Measurements from ENCODE around the gene ROCK2.
"Not testable (repeated sequence)": the region's sequence is repeated elsewhere in the genome, so short reads cannot be mapped to it uniquely, and the experiment has no call there.

Gene ROCK2

GRCh38 chr2:11342551-11343367 lies 1.7 kb downstream of the ROCK2 start:
- in situ Hi-C loops (cut with HindIII; ENCODE audit: low sequenced_read_pairs), result no loop called here

DNA sequence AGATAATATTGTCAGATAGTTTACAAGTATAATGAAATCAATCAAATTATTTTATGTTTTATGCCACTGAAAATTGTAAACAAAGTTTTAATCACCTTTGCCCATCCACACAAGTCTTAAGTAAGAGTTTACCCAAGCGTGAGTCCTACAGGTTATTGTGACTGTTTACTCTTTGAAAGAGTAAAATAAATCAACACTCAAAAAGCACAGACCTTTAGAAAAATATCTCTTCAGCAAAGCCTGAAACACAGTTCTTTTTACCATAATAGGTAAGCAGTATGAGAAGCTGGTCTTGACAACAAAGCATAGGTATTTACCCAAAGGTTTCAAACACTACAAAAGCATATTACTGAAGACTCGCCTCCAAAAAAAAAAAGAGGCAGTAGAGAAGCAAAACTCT lies 3.7 kb downstream of the ROCK2 start:
- in situ Hi-C loops (cut with HindIII; ENCODE audit: low sequenced_read_pairs), result no loop called here

- in situ Hi-C loops (cut with HindIII; ENCODE audit: low sequenced_read_pairs), result no loop called here
Observed at GRCh38 chr2:11339508-11340083, 4.8 kb downstream of the ROCK2 start.

DNA sequence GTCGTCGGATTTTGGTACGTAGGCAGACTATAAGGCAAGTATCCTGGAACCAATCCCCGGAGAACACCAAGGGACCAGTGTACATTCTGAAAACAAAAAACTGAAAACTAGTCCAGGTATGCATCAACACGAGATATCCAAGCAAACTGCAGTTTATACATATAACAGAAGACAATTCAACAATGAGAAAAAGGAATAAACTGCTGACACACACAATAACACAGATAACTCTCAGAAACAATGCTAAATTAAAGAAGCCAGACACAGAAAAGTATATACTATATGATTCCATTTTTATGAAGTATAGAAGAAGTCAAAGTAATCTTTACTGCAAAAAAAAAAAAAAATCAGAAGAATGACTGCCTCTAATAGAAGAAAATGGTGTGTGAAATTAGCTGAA lies 5.9 kb downstream of the ROCK2 start:
- in situ Hi-C loops (cut with HindIII; ENCODE audit: low sequenced_read_pairs), result no loop called here

- in situ Hi-C loops (cut with HindIII; ENCODE audit: low sequenced_read_pairs), result no loop called here
Observed at GRCh38 chr2:11337909-11338308, 6.5 kb downstream of the ROCK2 start.

DNA sequence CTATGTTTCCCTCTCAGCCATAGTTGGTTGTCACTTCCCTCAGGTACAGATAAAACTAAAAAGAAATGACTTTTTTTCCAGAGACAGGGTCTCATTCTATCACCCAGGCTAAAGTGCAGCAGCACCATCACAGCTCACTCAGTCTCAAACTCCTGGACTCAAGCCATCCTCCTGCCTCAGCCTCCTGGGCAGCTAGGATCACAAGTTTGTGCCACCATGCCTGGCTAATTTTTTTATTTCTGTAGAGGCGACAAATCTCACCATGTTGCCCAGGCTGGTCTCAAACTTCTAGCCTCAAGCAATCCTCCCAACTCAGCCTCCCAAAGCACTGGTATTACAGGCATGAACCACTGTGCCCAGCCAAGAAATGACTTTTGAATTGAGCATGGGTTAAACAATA lies 8.2 kb downstream of the ROCK2 start:
- in situ Hi-C loops (cut with HindIII; ENCODE audit: low sequenced_read_pairs), result no loop called here

DNA sequence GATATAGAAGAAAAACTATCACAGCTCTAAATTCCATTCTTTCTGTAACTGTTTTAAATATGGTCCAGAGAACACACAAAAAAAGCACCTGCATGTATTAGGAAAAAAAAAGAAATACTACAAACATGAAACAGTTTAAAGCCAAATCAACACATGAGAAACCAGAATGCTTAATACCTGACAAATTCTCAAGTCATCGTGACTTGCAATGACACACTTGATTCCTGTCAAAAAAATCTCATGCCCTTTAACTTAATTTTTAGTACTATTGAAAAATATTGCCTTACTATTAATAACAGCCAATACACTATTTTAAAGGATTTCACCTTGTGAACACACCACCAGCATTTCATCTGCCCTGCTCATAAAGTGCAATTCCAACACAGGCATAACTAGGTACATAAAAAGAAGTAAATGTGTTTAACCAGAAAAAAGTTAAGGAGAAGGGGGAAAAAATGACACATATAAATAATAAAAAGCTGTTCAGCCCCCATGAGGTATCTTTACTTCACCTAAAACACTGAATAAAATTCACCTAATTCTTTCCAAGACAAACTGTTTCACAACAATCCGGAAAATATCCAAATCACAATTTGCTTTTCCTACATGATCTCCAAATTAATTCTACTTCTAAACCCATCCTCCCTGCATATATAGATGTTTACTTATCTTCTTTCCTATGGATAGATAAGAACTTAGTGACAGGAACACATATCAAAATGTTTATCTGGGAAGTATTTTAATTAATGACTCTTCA lies 10.8 kb downstream of the ROCK2 start:
- in situ Hi-C loops (cut with HindIII; ENCODE audit: low sequenced_read_pairs), result no loop called here

DNA sequence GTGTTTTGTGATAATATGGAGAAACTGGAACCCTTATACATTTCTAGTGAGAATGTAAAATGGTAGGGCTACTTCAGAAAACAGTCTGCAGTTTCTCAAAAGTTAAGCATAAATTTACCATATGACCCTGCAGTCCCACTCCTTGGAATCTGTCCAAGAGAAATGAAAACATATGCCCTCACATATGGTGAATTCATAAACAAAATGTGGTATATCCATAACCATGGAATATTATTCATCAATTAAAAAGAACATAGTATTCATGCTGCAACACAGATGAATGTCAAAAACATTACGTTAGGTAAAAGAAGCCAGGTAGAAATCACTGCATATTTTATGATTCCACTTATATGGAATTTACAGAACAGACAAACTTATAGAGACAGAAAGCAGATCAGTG lies 11.8 kb downstream of the ROCK2 start:
- in situ Hi-C loops (cut with HindIII; ENCODE audit: low sequenced_read_pairs), result no loop called here

DNA sequence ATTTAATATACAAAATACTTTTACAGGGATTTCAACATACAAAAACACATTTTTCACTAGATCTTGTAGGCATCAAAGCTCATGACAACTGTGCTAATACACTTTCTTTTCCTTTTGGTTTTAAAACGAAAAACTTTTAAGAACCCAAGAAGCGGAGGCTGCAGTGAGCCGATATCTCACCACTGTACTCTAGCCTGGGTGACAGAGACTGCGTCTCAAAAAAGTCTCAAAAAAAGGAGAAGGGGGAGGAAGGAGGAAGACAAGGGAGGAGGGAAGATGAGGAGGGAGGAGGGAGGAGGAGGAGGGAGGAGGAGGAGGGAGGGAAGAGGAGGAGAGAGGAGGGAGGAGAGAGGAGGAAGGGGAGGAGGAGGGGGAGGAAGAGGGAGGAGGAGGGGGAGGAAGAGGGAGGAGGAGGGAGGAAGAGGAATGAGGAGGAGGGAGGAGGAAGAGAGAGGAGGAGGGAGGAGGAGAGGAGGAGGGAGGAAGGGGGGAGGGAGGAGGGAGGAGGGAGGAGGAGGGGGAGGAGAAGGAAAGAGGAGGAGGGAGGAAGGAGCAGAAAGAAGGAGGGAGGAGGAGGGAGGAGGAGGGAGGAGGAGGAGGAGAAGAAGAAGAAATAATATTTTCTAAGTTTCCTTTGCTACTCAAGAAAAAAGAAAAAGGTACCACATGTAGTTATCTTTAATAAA lies 13.8 kb downstream of the ROCK2 start:
- in situ Hi-C loops (cut with HindIII; ENCODE audit: low sequenced_read_pairs), result no loop called here

GRCh38 chr2:11329776-11330175 lies 14.7 kb downstream of the ROCK2 start:
- in situ Hi-C loops (cut with HindIII; ENCODE audit: low sequenced_read_pairs), result no loop called here

GRCh38 chr2:11328522-11328921 lies 15.9 kb downstream of the ROCK2 start:
- in situ Hi-C loops (cut with HindIII; ENCODE audit: low sequenced_read_pairs), result not testable (repeated sequence)

- in situ Hi-C loops (cut with HindIII; ENCODE audit: low sequenced_read_pairs), result no loop called here
Observed at GRCh38 chr2:11327871-11328270, 16.6 kb downstream of the ROCK2 start.

DNA sequence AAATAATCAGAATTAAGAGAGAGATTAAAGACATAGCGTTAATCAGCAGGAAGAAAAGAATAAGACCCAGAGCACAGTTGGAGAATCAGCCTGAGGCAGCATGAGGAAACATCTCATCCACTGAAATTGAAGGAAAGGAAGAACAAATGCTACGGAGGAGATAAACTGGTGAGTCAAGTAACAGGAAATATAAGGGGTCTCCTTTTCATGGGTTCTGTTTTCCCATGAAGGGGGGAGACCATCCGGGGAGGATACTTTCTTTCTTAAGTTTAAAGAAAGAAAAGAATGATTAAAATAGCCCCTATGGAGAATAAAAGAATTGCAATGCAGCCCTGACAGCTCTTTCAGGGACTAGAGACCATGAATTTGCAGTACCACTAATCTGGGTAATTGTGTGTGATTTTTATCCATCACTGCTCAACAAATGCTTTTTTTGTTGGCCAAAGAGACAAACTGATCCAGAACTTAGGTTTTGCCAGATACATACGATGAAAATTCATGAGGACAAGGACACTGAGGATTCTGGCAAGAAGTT lies 17.7 kb downstream of the ROCK2 start:
- in situ Hi-C loops (cut with HindIII; ENCODE audit: low sequenced_read_pairs), result no loop called here

DNA sequence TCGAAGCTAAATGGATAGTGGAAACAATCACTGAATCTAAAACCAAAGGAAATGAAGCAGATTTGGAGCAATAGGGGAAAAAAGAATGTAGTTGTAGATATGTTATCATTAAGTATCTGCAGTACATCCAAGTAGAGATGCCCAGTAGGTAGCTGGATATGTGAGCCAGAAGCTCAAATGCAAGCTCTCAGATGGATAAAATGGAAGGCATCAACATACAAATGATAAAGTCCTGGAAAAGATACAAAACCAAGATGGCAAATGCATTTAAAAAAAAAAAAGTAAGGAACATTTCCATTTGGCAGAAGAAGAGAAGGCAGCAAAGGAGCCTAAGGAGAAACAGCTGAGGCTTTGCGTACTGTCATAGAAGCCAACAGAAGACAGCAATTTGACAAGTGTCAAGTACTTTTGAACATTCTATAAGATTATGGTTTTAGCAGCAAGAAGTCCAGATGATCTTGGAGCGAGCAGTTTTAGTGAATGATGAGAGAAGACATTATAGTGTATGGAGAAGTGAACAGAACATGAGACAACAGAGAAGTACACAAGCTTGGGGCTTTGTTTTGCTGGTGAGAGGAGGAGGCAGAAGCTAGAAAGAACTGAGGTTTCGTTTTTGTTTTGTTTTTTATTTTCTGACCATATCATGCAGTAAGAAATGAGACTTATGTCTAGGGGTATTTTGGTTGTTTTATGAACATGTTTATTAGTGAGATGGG lies 18.3 kb downstream of the ROCK2 start:
- in situ Hi-C loops (cut with HindIII; ENCODE audit: low sequenced_read_pairs), result no loop called here

- in situ Hi-C loops (cut with HindIII; ENCODE audit: low sequenced_read_pairs), result no loop called here
Observed at GRCh38 chr2:11321847-11322246, 22.6 kb downstream of the ROCK2 start.

- in situ Hi-C loops (cut with HindIII; ENCODE audit: low sequenced_read_pairs), result no loop called here
Observed at GRCh38 chr2:11320698-11321492, 23.5 kb downstream of the ROCK2 start.

- in situ Hi-C loops (cut with HindIII; ENCODE audit: low sequenced_read_pairs), result no loop called here
Observed at GRCh38 chr2:11319939-11320338, 24.5 kb downstream of the ROCK2 start.

DNA sequence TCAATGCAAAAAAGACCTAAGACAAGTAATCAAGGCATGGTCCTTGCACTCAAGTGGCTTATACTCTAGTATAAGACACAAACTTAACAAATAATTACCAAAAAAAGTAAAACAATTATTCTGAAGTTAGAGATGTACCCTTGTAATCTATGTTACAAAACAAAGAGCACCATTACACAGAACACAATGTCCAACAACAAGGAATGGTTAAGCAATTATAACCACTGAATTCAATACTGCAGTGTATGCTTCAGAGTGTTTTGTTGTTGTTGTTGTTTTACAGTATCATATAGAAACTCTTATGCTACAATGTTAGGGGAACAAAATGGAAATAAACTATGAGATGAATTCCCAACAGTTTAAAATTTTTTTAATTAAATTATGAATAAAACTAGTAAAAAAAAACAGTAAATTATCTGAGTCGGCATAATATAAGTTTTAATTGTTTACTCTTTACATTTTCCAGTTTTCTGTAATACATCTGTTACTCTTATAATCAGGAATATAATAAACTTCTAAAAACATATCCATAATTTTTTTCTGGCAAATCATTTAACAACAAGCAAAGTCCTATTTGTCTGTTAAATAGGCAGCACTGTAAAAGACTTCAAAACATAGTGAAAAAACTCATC lies 29.2 kb downstream of the ROCK2 start:
- in situ Hi-C loops (cut with HindIII; ENCODE audit: low sequenced_read_pairs), result no loop called here

DNA sequence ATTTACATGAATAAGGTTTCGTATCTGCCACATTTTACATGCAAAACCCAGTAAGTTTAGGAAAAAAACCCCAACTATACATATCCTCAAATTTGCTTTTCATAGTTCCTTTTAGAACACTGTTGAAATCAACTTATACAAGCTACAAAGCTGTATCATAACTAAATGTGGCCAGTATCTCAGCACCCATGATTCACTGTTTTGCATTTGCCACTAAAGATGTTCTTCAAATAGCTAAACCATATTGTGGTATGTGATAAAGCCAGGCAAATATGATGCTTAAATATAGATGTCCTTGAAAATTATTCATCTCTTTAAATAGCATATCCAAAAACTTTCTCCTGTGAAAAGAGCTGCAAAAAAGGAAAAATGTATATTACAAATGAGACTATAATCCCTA lies 29.9 kb downstream of the ROCK2 start:
- in situ Hi-C loops (cut with HindIII; ENCODE audit: low sequenced_read_pairs), result no loop called here
